NCI-H2227 treated with DMSO at 0.1 percent for 48 hours (cell line): ENCODE data around the gene PARS2.
"Not testable (repeated sequence)": the region's sequence is repeated elsewhere in the genome, so short reads cannot be mapped to it uniquely, and the experiment has no call there.

ENCODE experiments used
- DNase-seq: peaks from one replicate; lab custom pipeline; 2025; lab: John Stamatoyannopoulos, UW

PARS2 gene

GRCh38 chr1:54800041-54800898, 35.9 kb upstream of the PARS2 start:
- DNase-seq: no peak

DNA sequence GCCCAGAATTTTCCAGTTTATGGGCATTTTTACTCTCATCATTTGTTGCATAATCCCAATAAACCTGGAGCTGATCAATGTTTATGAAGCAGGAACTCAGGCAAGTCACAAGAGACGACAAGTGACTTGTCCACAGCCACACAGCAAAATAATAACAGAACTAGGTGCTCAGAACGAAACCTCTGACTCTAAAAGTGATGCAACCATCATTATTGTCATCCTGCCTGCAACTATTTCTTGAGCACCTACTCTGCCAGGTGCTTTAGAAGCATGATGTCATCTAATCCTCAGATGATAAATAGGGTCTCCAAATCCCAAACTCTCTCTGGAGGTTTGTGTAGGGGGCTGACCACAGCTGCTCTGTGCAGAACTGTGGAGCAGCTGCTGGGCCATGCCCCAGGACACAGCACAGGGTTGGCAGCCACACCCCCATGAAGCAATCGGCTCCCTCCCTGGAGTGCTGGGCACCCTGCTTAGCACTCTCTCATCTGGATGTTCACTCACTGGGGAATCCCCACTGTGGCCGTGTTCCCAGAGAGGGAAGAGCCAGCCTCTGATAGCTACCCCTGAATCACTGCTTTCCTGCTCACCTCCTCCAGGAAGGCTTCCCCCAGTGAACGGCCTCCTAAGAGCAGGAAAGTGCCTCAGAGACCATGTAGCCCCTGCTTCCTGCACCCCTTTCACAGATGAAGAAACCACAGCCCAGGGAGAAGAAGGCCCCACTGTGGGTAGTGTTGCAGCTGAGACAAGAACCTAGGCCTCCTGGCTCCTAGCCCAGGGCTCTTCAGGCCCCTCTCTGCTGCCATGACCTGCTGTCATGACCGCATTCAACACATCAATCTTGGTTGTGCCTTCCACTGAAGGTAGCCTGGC, 34.7 kb upstream of the PARS2 start:
- DNase-seq: no peak

GRCh38 chr1:54798206-54798605, 33.9 kb upstream of the PARS2 start:
- DNase-seq: no peak

DNA sequence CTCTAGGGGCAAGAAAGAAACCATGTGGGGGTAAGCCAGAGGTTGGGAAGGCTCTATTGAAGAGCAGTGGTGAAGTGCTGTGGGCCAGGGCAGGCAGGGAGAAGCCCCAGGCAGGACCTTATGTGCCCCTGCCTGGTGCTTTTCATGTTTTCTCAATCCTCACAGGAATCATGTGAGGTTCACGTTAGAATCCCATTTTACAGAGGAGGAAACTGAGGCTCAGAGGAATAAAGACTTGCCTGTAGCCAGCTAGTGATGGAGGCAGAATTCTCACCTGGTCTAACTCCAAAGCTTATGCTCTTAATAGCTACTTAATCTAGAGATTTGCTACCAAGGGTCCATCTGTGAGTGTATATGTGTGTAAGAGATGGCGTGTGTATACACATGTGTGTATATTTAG, 32.6 kb upstream of the PARS2 start:
- no peak for DNase-seq

GRCh38 chr1:54795841-54796468, 31.6 kb upstream of the PARS2 start:
- DNase-seq: no peak

DNA sequence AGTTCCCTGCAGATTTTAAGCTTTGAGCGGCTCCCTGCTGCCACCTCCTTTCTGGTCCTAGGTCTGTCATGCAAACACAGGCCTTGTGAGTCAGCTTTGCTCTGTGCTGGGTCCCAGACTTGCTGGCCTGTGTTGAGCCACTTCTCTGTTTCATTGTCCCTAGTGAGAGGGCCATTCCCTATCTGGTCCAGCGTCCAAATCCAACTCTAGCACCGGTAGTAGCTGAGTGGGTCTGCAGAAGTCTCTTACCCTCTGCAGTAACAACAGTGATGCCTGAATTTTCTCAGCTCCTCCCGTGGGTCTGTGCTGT, 31.0 kb upstream of the PARS2 start:
- no peak for DNase-seq

- no peak for DNase-seq
These were observed 30.4 kb upstream of the PARS2 start for GRCh38 chr1:54794451-54795355.

- DNase-seq: no peak
These were observed 28.5 kb upstream of the PARS2 start for GRCh38 chr1:54792686-54793282.

GRCh38 chr1:54791880-54792522, 27.7 kb upstream of the PARS2 start:
- no peak for DNase-seq

GRCh38 chr1:54788459-54788858, 24.1 kb upstream of the PARS2 start:
- DNase-seq: no peak

DNA sequence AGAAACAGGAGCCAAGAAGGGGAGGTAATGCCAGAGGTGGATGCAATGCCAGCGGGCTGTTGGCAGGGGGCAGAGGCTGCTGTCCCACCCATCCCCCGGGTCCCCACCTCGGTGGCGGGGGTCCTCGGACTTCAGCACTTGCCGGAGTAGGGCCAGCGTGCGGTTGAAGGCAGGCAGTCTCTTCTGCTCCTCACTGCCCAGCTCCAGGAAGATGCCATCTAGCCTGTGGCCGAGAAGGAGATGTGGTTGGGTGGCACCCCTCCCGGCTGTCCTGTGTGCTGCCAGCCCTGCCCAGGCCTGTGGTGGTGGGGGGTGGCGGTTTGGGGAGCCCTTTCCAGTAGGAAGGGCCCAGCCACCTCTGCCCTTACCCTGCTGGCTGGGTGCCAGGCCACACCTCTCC, 23.3 kb upstream of the PARS2 start:
- DNase-seq: no peak

DNA sequence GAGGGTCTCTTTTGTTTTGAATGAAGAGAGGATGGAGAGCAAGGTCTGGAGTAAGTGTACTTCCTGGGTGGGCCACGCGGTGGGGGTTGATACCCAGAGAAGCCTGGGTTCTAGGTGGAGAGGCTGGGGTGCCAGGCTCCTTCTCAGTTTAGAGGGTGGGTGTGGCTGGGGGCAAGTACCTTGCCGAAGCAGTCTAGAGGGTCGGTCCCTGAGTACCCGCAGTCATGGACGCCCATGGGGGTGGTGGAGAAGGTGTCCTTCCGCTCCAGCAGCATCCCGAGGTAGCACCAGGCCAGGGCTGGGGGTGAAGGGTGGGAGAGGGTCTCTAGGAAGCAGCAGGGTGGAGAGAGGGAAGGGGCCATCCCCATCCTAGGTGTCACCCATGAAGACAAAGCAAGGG, 22.5 kb upstream of the PARS2 start:
- DNase-seq: no peak

DNA sequence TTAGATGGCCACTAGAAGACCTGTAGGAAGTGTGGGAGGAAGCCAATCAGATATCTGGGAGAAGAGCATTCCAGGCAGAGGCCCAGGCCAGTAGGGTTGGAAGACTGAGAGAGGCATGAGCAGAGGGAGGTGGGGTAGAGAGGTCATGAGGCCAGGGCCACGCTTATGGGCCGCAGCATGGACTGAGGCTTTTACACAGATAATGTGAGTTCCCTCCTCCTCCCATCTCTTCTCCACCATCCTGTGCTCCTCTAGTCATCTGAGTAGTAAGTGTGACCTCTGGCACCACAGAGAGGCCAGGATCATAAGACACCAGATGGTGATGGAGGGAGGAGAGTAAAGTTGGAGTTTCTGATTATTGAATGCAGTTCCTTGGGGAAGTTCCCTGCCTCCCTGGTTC, 19.7 kb upstream of the PARS2 start:
- no peak for DNase-seq

DNA sequence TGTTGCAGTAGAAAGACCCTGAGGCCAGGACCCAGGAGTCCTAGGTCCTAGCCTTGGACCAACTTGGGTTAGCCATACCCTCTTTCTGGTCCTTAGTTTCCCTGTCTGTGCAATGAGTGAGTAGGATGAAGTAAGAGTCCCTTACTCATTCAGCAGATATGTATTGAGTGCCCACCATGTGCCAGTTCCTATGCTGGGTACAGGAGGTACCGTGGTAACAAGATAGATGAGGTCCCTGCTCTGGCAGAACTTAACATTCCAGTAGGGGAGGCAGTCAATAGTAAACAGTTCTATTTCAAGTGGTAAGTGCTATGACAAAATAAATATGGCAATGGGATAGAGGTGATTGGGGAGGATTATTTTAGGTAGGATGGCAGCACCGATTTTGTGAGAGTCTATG, 18.3 kb upstream of the PARS2 start:
- DNase-seq: no peak

GRCh38 chr1:54782156-54782555, 17.8 kb upstream of the PARS2 start:
- DNase-seq: no peak

GRCh38 chr1:54781023-54781723, 16.9 kb upstream of the PARS2 start:
- no peak for DNase-seq

GRCh38 chr1:54777431-54777830, 13.1 kb upstream of the PARS2 start:
- no peak for DNase-seq

DNA sequence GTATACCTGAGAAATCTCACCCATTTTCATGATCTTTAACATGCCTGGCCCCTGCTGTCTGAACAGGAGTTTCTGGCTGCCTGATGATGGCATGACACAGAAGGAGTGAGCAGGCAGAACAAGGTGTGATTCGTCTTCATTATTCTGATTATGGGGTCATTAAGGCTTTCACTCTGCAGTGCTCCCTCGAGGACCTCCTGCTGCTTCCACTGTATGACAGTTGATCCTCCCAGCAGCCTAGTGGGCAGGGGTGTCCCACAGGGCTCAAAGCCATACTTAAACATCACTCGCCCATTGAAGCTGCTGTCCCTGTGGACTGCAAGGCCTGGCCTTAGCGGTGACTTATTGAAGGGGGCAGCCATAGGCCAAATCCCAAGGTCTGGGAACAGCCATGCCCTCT, 12.7 kb upstream of the PARS2 start:
- DNase-seq: no peak

DNA sequence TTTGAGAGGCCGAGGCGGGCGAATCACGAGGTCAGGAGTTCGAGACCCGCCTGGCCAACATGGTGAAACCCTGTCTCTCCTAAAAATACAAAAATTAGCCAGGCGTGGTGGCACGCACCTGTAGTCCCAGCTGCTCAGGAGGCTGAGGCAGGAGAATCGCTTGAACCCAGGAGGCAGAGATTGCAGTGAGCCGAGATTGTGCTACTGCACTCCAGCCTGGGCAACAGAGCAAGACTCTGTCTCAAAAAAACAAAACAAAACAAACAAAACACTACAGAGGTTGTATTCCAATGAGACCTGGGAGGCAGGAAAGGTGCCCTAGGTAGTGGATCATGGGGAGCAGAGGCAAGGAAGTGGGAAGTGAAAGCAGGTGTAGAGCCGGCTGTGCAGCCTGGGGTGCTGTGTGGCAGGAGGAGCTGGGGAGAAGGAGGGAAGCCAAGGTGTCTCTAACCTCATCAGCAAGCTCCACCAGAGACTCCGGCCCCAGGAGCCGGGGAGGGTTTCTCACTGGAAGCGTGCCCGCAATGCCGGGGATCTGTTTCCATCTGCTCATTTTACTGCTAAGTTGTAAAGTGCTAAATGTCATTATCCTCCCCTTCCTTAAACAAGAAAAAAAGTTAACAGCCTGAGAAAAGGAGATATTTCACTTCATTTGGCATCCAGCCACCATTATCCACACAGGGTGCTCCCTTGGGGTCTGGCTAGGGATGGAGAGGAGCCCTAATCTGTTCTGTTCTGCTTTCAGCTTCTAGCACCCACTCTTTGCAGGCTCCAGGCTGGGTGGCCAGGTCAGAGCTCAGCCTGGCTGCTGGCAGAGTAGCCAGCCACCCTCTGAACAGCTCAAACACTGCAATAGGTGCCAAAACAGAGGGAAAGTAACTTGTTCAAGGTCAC, 11.8 kb upstream of the PARS2 start:
- DNase-seq: not testable (repeated sequence)
